NCI-H2171 (cell line): ENCODE results near the gene FRAS1.
"Not testable (repeated sequence)": the region's sequence is repeated elsewhere in the genome, so short reads cannot be mapped to it uniquely, and the experiment has no call there.

Experiments
- DNase-seq: peaks from one replicate; lab custom pipeline; 2025; lab: John Stamatoyannopoulos, UW

FRAS1 gene

GRCh38 chr4:78120144-78120880 lies 63.2 kb downstream of the FRAS1 start:
- DNase-seq = no peak

- DNase-seq = no peak
Observed at GRCh38 chr4:78121338-78121904, 64.3 kb downstream of the FRAS1 start.

DNA sequence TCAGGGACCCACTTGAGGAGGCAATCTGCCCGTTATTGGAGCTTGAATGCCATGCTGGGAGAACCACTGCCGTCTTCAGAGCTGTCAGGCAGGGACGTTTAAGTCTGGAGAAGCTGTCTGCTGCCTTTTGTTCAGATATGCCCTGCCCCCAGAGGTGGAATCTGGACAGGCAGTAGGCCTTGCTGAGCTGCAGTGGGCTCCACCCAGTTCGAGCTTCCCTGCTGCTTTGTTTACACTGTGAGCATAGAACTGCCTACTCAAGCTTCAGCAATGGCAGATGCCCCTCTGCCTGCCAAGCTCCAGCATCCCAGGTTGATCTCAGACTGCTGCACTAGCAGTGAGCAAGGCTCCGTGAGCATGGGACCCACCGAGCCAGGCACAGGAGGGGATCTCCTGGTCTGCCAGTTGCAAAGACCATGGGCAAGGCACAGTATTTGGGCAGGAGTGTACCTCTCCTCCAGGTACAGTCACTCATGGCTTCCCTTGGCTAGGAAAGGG lies 68.8 kb downstream of the FRAS1 start:
- not testable (repeated sequence) for DNase-seq

DNA sequence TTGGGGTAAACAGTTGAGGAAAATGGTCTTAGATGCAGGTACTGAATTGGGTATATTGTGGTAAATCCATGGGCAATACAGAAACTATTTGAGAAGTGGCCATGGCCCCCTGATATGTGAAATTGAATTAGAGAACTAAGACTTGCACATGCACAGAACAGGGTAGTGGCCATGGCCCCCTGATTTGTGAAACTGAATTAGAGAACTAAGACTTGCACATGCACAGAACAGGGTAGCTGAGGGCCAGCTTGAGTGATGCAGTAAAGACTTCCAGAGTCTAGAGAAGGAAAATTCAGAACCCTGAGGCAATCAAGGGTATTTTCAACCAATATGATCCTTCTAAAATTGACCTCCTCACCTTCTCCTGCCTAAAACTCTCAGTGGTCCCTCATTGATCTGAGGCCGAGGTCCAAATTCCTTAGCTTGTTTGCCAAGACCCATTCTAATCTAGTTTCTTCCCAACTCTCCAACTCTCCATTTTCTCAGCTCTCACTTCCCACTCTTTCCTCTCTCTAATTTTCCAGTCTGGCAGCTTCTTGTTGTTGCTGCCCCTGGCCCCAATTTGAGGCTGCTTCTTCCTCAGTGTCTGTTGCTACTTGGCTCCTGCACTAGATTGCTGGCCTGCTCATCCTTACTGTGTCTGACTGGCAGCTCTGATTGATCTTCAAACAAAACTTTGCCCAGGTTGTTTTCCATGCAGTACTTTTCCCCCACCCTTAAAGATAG lies 72.4 kb downstream of the FRAS1 start:
- DNase-seq = no peak

GRCh38 chr4:78131403-78131802 lies 74.3 kb downstream of the FRAS1 start:
- DNase-seq = no peak

DNA sequence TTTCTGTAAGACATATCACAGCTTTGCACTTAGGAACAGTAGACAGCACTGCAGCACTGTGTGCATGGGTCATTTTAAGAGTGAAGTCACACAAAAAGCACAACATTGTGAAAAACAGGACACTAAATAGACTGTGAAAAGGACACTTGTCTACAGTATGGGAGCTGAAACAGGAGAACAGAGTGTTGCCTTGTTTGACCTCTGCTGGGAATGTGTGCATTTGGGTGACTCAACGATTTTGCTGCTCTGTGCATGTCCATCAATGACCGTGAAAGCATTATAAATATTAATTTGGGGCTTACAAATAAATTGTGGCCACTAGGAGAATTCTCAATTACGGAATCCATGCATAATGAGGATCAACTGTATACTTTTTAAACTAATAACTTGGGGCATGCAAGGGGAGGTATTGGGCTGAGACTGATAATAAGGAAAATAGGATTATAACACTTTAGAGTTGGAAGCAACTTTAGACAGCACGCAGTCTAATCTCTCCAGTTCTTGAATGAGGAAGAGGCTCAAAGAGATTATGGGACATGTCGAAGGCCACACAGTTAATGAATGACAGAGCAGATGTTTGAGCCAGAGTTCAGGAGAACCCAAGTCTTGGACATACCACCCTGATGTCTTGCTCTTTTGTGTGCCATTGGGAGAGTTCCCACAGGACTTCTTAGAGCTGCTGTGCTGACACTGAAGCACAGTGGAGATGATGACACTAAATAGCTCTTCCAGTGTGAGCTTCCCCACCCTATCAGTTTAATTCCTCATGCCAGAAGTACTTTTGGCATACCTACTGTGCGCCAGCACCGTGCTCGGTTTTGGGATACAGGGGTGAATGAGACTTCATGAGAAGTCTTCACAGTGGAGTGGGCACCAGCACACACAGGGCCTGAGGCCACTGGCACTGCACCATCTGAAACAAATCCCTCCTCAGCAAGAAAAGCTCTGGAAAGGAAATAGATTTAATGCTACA lies 79.3 kb downstream of the FRAS1 start:
- no peak for DNase-seq

- no peak for DNase-seq
Observed at GRCh38 chr4:78137532-78137931, 80.4 kb downstream of the FRAS1 start.

DNA sequence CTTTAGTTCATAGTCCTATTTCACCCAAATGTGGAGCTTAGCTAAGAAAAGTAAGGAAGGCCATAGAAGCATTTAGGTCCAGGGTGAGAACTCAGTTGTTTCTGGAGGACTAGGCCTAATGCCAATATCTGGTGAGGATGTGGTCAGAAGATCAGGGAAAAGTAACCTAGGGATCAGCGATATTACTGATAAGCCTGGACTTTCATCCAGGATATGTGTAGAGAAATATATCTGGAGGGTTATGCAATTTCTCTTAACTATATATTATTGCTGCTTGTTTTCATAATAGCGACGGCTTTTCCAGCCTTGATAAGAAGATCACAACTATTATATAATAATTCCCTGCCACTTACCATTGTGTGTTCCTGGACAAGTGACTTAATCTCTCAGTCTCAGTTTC lies 81.1 kb downstream of the FRAS1 start:
- no peak for DNase-seq

DNA sequence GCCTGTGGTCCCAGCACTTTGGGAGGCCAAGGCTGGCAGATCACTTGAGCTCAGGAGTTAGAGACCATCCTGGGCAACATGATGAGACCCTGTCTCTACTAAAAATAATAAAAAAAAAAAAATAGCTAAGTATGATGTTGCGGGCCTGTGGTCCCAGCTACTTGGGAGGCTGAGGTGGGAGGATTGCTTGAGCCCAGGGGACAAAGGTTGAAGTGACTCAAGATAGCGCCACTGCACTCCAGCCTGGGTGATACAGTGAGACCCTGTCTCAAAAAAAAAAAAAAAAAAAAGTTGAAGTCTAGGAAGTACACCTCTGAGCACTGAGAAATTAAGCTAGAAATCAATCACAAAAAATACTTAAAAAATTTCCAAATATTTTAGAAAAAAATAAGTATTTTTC lies 86.5 kb downstream of the FRAS1 start:
- DNase-seq = no peak

GRCh38 chr4:78145008-78145407 lies 87.9 kb downstream of the FRAS1 start:
- no peak for DNase-seq

GRCh38 chr4:78145622-78146021 lies 88.5 kb downstream of the FRAS1 start:
- no peak for DNase-seq

- no peak for DNase-seq
Observed at GRCh38 chr4:78149751-78150542, 92.8 kb downstream of the FRAS1 start.

DNA sequence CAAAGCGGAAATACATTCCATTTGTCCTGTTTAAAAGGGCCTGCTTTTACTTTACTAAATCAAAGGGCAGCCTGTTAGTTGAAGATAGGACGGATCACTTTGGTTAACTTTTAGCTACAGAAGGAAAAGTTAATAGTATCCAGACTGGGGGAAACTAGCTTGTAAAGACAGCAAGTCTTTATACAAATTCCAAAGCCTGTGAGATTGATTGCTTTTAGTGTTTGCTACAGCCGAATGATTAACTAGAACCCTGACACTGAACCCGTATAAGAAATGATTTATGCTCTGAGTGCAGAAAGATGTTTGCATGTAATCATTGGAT lies 93.4 kb downstream of the FRAS1 start:
- DNase-seq = no peak

DNA sequence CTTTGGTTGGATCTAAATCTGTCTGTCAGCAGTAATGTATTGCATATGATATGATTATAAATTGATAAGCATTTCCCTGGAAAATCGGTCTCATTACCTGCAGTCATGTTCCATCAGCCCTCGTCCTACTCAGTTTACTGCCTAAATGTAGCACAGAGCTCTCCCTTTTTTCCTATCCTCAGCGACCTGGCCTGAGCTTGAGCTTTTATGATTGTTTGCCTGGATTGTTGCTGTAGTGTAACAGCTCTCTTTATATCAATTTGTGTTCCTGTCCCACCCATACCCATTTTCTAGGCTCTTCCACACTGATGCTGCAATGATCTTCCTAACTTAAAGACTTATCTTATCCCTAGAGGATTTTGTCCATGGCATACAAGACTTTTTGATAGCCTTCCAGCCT lies 95.7 kb downstream of the FRAS1 start:
- no peak for DNase-seq

DNA sequence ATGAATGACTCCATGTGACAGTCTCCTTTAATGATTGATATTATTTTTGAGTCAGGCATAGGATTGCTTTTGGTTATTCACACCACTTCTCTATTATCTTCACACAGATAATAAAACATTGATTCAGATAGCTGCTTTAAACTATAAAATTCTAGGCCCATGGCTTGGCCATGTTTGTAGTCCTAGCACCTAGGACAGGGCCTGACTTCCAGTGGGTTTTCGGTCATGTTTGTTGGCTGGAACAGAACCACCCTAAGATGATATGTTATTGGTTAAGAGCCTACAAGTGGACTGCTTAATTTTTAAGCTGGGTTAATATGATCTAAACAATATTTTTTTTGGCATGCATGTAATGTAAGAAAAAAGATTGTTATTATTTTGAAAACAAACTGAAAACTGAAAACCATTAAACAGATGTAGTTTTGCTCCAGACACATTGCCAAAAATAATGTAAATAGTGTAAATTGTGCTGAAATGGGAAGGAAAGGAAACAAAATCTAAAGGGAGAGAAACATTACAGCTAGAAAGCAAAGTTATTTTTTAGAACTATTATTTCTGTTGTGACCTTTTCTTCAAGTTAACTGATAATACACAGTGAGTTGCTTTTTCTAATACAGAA lies 98.0 kb downstream of the FRAS1 start:
- no peak for DNase-seq

DNA sequence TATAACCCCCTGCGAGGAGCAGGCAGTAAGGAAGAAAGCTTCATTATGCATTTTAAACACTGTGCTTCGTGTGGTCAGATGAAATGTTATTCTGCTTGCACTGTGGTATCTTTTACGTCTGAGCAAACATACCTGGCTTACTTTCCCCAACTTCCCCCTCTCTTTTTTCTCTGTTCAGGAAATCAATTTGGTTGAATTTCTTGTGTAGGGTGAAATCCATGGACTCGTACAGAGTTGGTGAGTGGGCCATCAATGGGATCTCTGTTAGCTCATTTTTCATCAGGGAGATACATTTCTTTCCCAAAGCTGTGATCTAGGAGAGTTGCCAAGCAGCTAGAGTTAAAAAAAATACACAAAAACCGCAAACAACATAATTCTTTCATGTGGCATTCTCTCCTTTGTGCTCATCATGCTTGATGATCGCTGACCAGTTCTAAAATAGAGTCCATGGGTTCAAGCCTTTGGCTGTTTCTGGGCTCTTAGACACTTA lies 98.5 kb downstream of the FRAS1 start:
- DNase-seq = no peak

DNA sequence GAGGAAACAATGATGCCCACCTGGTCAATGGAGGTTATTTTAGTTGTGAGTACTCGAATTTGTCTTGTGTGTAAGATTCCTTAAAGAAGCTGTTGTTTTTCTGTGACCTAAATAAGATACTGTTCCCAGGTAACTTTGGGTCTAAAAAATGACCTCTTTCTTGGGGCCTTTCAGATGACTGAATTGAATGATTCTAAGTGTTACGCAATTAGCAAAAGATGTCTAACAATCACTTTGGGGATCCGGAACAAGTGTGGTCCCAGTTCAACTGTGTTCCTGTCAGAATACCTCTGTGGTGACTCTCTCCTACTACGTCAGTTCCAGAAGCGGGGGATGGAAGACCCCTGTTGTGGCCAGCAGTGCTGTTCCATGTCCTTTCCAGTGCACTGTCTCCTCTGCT lies 99.4 kb downstream of the FRAS1 start:
- no peak for DNase-seq

DNA sequence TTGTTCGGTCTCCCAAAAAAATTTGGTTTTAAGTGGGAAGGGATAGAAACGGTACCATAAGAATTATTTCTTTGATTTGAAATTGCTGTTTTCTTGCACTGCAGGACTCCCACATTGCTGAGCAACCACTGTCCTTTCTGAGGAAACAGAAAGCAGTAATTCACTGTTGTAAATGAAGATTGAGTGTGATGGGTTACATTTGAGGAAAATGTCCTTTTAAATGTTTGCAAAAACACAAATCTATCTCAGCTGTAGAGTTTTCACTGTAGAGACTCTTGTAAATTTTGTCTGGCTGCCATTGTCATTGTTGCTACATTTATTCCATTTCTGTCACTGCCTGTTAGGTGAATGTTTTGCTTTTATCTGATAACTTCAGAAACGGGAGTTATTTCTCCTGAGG lies 105.2 kb downstream of the FRAS1 start:
- DNase-seq = no peak

- DNase-seq = no peak
Observed at GRCh38 chr4:78162821-78163220, 105.7 kb downstream of the FRAS1 start.

DNA sequence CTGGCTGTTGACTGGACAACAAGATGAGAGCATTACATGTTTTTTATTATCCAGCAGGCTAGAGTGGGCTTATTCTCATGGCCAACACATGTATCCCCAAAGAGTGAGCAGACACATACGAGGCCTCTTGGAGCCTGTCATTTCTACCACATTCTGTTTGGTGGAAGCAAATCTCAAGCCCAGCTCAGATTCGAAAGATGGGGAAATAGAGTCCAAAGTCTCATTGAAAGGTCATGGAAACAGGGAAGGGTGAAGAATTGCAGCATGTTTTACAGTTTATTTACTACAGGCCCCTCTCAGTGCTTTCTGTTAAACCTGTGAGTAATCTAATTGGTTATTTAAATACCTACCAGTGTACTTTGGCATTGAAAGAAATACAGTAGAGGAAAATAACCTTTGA lies 108.6 kb downstream of the FRAS1 start:
- DNase-seq = no peak

DNA sequence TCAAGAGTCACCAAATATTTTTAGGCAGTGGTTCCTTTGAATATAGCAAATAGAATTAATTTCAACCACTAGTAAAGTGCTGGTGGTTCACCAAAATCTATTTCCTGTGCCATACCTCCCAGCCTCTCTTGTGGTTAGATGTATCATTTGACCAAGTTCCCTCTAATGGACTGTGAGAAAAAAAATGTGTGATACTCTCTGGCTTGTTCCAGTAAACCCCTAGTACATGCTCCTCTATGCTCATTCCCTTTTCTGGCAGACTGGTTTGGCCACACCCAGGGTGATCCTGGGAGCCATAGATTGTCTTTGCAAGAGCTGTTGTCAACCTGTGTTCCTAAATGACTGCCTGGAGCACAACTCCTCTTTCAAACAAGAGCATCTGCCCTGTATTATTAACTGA lies 109.5 kb downstream of the FRAS1 start:
- no peak for DNase-seq
